Muscle layer of duodenum (tissue), 2 donors: ENCODE results near the gene S1PR1.

Experiments
- H3K27ac ChIP-seq: one replicate; pipeline ENCODE4 v1.7.0; 2013; ENCODE audit warnings: mild to moderate bottlenecking, low read length
- H3K27me3 ChIP-seq: one replicate; pipeline ENCODE4 v1.7.0; 2013; ENCODE audit warnings: low read depth, mild to moderate bottlenecking, control low read depth, low read length
- H3K36me3 ChIP-seq, 2 donors: one replicate each; pipeline ENCODE4 v1.7.0; 2013; ENCODE audit warnings: low read length in 2 of 2, control low read depth in 1 of 2, mild to moderate bottlenecking in 1 of 2; ENCODE audit not compliant: insufficient read depth in 2 of 2, control insufficient read depth in 1 of 2
- H3K4me1 ChIP-seq, 2 donors: one replicate each; pipeline ENCODE4 v1.7.0; 2013; ENCODE audit warnings: low read length in 2 of 2, mild to moderate bottlenecking in 2 of 2, control low read depth in 1 of 2, moderate library complexity in 1 of 2; ENCODE audit not compliant: insufficient read depth in 2 of 2, control insufficient read depth in 1 of 2
- H3K4me3 ChIP-seq, 2 donors: one replicate each; pipeline ENCODE4 v1.7.0; 2013; ENCODE audit warnings: low read length in 2 of 2, low read depth in 1 of 2, mild to moderate bottlenecking in 1 of 2
- H3K9me3 ChIP-seq, 2 donors: one replicate each; pipeline ENCODE4 v1.7.0; 2013; ENCODE audit warnings: low read length in 2 of 2, control low read depth in 1 of 2, mild to moderate bottlenecking in 1 of 2; ENCODE audit not compliant: control insufficient read depth in 1 of 2
- donor health status: healthy.

Gene S1PR1

GRCh38 chr1:101283443-101283842, 46.6 kb downstream of the S1PR1 start:
- Histone ChIP-seq H3K27me3 (no peaks in the 10 kb centered on the region), H3K4me3 (no peak overlapping the region), H3K4me1 (no peaks in the 10 kb centered on the region), H3K27ac (no peak overlapping the region), H3K9me3 (no peaks in the 10 kb centered on the region), H3K36me3 (no peaks in the 10 kb centered on the region)

GRCh38 chr1:101284021-101284420, 47.2 kb downstream of the S1PR1 start:
- Histone ChIP-seq H3K36me3 (no peaks in the 10 kb centered on the region), H3K27ac (no peak overlapping the region), H3K9me3 (no peaks in the 10 kb centered on the region), H3K27me3 (no peaks in the 10 kb centered on the region), H3K4me3 (no peak overlapping the region), H3K4me1 (no peaks in the 10 kb centered on the region)

GRCh38 chr1:101284622-101285218, 47.9 kb downstream of the S1PR1 start:
- Histone ChIP-seq H3K9me3 (no peaks in the 10 kb centered on the region), H3K4me1 (no peaks in the 10 kb centered on the region), H3K4me3 (no peak overlapping the region), H3K27me3 (no peaks in the 10 kb centered on the region), H3K36me3 (no peaks in the 10 kb centered on the region), H3K27ac (no peak overlapping the region)

GRCh38 chr1:101285922-101286570, 49.2 kb downstream of the S1PR1 start:
- H3K27ac ChIP-seq, result no peak overlapping the region
- H3K36me3 ChIP-seq, result no peaks in the 10 kb centered on the region
- H3K4me3 ChIP-seq, result no peak overlapping the region
- no peaks in the 10 kb centered on the region for H3K4me1 ChIP-seq
- H3K9me3 ChIP-seq, result no peaks in the 10 kb centered on the region
- H3K27me3 ChIP-seq, result no peaks in the 10 kb centered on the region

- Histone ChIP-seq H3K4me3 (no peak overlapping the region), H3K27me3 (no peaks in the 10 kb centered on the region), H3K9me3 (no peaks in the 10 kb centered on the region), H3K27ac (no peak overlapping the region), H3K36me3 (no peaks in the 10 kb centered on the region), H3K4me1 (no peaks in the 10 kb centered on the region)
These were observed 51.7 kb downstream of the S1PR1 start for GRCh38 chr1:101288491-101288944.

- Histone ChIP-seq H3K36me3 (no peaks in the 10 kb centered on the region), H3K27ac (no peak overlapping the region), H3K4me3 (no peak overlapping the region)
These were observed 53.5 kb downstream of the S1PR1 start for GRCh38 chr1:101290119-101290921.

More at GRCh38 chr1:101290119-101290921, 53.5 kb downstream of the S1PR1 start:
- H3K9me3 ChIP-seq, result no peaks in the 10 kb centered on the region
- no peaks in the 10 kb centered on the region for H3K4me1 ChIP-seq
- H3K27me3 ChIP-seq, result no peaks in the 10 kb centered on the region
